Thyroid gland (tissue), 4 donors: ENCODE measurements around the gene KRTAP4-8. TPM values are rescaled to one million over a fixed set of nuclear protein-coding genes. Genes with fewer than 3 reads are reported as not detected.
"Not testable (repeated sequence)": the region's sequence is repeated elsewhere in the genome, so short reads cannot be mapped to it uniquely, and the experiment has no call there.

Experiments used
- DNase-seq, 2 donors: peaks; one replicate each; pipeline ENCODE4 v3.0.0-alpha.2; 2019
- H3K27ac ChIP-seq, 3 donors: fragments of 200-600 bp; sonication (generic); 1 replicate in 2 of 3; 2 replicates in 1 of 3; pipeline ENCODE4 v1.5.1; 2016 to 2019; ENCODE audit warnings: mild to moderate bottlenecking in 1 of 3, moderate library complexity in 1 of 3
- H3K27me3 ChIP-seq: fragments of 200-600 bp; sonication (generic); one replicate; pipeline ENCODE4 v1.5.1; 2019
- H3K36me3 ChIP-seq, 2 donors: fragments of 200-600 bp; sonication (generic); one replicate each; pipeline ENCODE4 v1.5.1; 2016 to 2019
- H3K4me1 ChIP-seq, 2 donors: fragments of 200-600 bp; sonication (generic); one replicate each; pipeline ENCODE4 v1.5.1; 2017 to 2019
- H3K4me3 ChIP-seq, 3 donors: fragments of 200-600 bp; sonication (generic); replicated peaks in 1 of 3; 1 replicate in 2 of 3; 2 replicates in 1 of 3; pipeline ENCODE4 v1.5.1; 2016; ENCODE audit warnings: mild to moderate bottlenecking in 1 of 3
- H3K9me3 ChIP-seq: fragments of 200-600 bp; sonication (generic); one replicate; pipeline ENCODE4 v1.5.1; 2017
- CTCF ChIP-seq, 6 experiments: fragments of 200-600 bp in 3 of 6; fragments of 450-650 bp in 3 of 6; sonication (generic) in 3 of 6; IDR thresholded peaks; one replicate each; pipeline ENCODE4 v1.5.1; 2016 to 2019; ENCODE audit warnings: antibody characterized with exemption in 6 of 6, mild to moderate bottlenecking in 2 of 6, inconsistent platforms in 1 of 6, moderate library complexity in 1 of 6
- POLR2A ChIP-seq, 2 donors: fragments of 450-650 bp; IDR thresholded peaks; one replicate each; pipeline ENCODE4 v1.6.1; 2017; ENCODE audit warnings: antibody characterized with exemption in 2 of 2, mild to moderate bottlenecking in 2 of 2, moderate library complexity in 1 of 2
- WGBS, 2 donors: methylation state at CpG; one replicate each; pipeline ENCODE4 v1.1.5; 2017; 5-methylcytosine and 5-hydroxymethylcytosine counted together
- intact Hi-C: fragments of 100-400 bp; cut with DNase I; formaldehyde crosslinking; loops from one replicate; pipeline ENCODE4 v1.15.1; 2023
- total RNA-seq, 4 donors: library from RNA; depleted of rRNA; stranded (reverse); fragments of >200 nt; gene quantifications; one replicate each; pipeline ENCODE4 v1.2.3, GENCODE V29; 2016

Gene KRTAP4-8
- total RNA-seq, 4 donors from 2014 or later = not detected

- intact Hi-C loops = no loop called here
- no peaks in the 10 kb centered on the region for H3K27me3 ChIP-seq
- no peak overlapping the region for H3K4me3 ChIP-seq
- H3K27ac ChIP-seq = no peak overlapping the region
- no peak for DNase-seq
- H3K9me3 ChIP-seq = no peaks in the 10 kb centered on the region
- WGBS, 2 donors = 82 to 84% methylated on average over 2 of the region's 2 CpGs
- no peak for TF ChIP-seq POLR2A (IDR thresholded peaks at IDR 0.05)
- no peak for TF ChIP-seq CTCF (IDR thresholded peaks at IDR 0.05)
- no peaks in the 10 kb centered on the region for H3K4me1 ChIP-seq
- no peaks in the 10 kb centered on the region for H3K36me3 ChIP-seq
Measured at GRCh38 chr17:41111151-41111885, 13.4 kb upstream of the KRTAP4-8 start.

GRCh38 chr17:41108728-41109386 is 10.9 kb upstream of the KRTAP4-8 start:
- H3K4me1 ChIP-seq, intact Hi-C loops, H3K27ac ChIP-seq, H3K4me3 ChIP-seq, H3K27me3 ChIP-seq, H3K36me3 ChIP-seq, H3K9me3 ChIP-seq, DNase-seq: not testable (repeated sequence)
- WGBS, 2 donors = 0 to 13% methylated on average over 1 of the region's 1 CpG

GRCh38 chr17:41107941-41108450 is 10.1 kb upstream of the KRTAP4-8 start:
- intact Hi-C loops = no loop called here
- 74 to 82% methylated on average over 1 of the region's 1 CpG for WGBS, 2 donors

DNA sequence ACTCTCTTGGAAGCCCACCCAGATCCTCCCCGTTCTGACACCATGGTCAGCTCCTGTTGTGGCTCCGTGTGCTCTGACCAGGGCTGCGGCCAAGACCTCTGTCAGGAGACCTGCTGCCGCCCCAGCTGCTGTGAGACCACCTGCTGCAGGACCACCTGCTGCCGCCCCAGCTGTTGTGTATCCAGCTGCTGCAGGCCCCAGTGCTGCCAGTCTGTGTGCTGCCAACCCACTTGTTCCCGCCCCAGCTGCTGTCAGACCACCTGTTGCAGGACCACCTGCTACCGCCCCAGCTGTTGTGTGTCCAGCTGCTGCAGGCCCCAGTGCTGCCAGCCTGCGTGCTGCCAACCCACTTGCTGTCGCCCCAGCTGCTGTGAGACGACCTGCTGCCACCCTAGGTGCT is 7.4 kb upstream of the KRTAP4-8 start, which contains the start of gene KRTAP4-9:
KRTAP4-9 (plus strand) TSS at position 43 of the 400 bp plus-strand sequence; CDS start at position 43, 0 bp downstream.
- H3K4me3 ChIP-seq, intact Hi-C loops, H3K9me3 ChIP-seq, H3K4me1 ChIP-seq, DNase-seq, H3K36me3 ChIP-seq, H3K27me3 ChIP-seq, H3K27ac ChIP-seq: not testable (repeated sequence)
- 63 to 77% methylated on average over 2 to 7 of the region's 10 CpGs for WGBS, 2 donors

More at GRCh38 chr17:41107941-41108450, 10.1 kb upstream of the KRTAP4-8 start:
- Histone ChIP-seq H3K36me3 (no peaks in the 10 kb centered on the region), H3K9me3 (no peaks in the 10 kb centered on the region), H3K4me1 (no peaks in the 10 kb centered on the region), H3K4me3 (no peak overlapping the region), H3K27me3 (no peaks in the 10 kb centered on the region), H3K27ac (no peak overlapping the region)
- no peak for DNase-seq
- TF ChIP-seq CTCF (IDR thresholded peaks at IDR 0.05) = no peak
- no peak for TF ChIP-seq POLR2A (IDR thresholded peaks at IDR 0.05)

DNA sequence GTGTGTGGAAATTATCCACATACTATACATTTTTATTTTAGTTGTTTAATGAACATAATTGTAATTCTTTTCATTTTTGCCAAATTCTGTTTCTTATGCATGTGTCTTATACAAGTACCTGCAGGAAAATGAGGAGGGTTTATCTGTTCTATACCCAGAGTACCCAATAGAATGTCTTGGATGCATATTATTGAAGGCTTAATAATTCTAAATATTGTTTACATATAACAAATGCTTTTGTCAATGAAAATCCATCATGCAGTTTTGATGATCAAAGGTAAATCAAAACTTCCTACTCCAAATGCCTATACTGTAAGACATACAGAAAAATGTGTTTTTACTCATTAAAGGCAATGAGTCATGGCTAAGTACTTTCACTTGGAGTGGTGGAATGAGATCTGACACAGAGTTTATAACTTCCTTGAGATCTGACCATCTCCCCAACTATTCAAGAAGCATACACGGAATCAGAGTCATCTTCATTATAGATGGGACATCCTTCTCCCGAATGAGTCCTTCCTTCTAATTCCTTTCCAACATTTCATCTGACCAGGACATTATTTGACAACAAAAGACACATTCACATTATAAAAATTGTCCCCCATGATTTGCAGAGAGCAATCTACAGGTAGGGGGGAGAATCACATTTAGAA is 6.6 kb upstream of the KRTAP4-8 start:
- H3K36me3 ChIP-seq, H3K4me3 ChIP-seq, H3K27me3 ChIP-seq, DNase-seq, H3K9me3 ChIP-seq, H3K27ac ChIP-seq, intact Hi-C loops, H3K4me1 ChIP-seq: not testable (repeated sequence)
- WGBS, 2 donors = 74 to 75% methylated on average over 2 of the region's 2 CpGs

DNA sequence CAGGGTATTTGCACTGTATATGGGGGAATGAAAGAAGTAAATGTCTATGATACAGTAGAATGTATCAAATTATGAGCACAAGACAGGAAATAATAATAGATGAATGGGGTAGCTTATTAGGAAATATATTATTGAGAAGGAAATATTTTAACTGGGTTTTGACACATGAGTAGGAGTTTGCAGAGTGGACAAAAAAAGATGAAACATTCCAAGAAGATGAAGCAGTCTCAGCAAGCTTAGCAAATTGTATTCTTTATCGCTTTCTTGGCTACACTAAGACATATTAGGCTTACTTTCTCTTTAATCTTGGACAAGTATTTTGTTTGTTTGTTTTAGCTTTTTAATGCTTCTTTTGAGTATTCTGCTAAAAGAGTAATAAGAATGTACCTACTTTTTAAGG is 6.0 kb upstream of the KRTAP4-8 start:
- H3K27ac ChIP-seq = no peak overlapping the region
- WGBS, 2 donors = 88 to 94% methylated on average over 1 of the region's 1 CpG
- no peak for TF ChIP-seq CTCF (IDR thresholded peaks at IDR 0.05)
- TF ChIP-seq POLR2A (IDR thresholded peaks at IDR 0.05) = no peak
- intact Hi-C loops = no loop called here
- H3K4me1 ChIP-seq = no peaks in the 10 kb centered on the region
- no peak overlapping the region for H3K4me3 ChIP-seq
- H3K27me3 ChIP-seq = no peaks in the 10 kb centered on the region
- no peaks in the 10 kb centered on the region for H3K9me3 ChIP-seq
- no peak for DNase-seq
- no peaks in the 10 kb centered on the region for H3K36me3 ChIP-seq
